H9 (cell line): ENCODE data around the gene SLC2A9. TPM values are rescaled to one million over a fixed set of nuclear protein-coding genes. Genes with fewer than 3 reads are reported as not detected.

Source experiments
- DNase-seq: peaks from one replicate; pipeline ENCODE4 v3.0.0-alpha.2; 2017
- H2AFZ ChIP-seq: one replicate; pipeline ENCODE4 v1.6.1; 2013; ENCODE audit warnings: mild to moderate bottlenecking, low read length, control low read depth, moderate library complexity
- H2AK5ac ChIP-seq: 2 replicates; pipeline ENCODE4 v1.6.1; 2013; ENCODE audit warnings: low read length, control low read depth, mixed read lengths; ENCODE audit not compliant: insufficient read length
- H2BK120ac ChIP-seq: one replicate; pipeline ENCODE4 v1.6.1; 2013; ENCODE audit warnings: low read depth, mild to moderate bottlenecking, low read length, control low read depth, inconsistent platforms; ENCODE audit not compliant: poor library complexity, severe bottlenecking
- H2BK12ac ChIP-seq: 2 replicates; pipeline ENCODE4 v1.6.1; 2013; ENCODE audit warnings: low read length, control low read depth, mixed read lengths, low read depth; ENCODE audit not compliant: insufficient read length
- H2BK15ac ChIP-seq: 2 replicates; pipeline ENCODE4 v1.6.1; 2013; ENCODE audit warnings: low read depth, low read length, control low read depth
- H2BK20ac ChIP-seq: one replicate; pipeline ENCODE4 v1.6.1; 2013; ENCODE audit warnings: low read depth, mild to moderate bottlenecking, low read length, control low read depth, inconsistent platforms; ENCODE audit not compliant: poor library complexity, severe bottlenecking
- H2BK5ac ChIP-seq: 2 replicates; pipeline ENCODE4 v1.6.1; 2013; ENCODE audit warnings: low read length, control low read depth, mixed read lengths; ENCODE audit not compliant: insufficient read length
- H3K14ac ChIP-seq: 2 replicates; pipeline ENCODE4 v1.6.1; 2013; ENCODE audit warnings: low read length, control low read depth; ENCODE audit not compliant: insufficient read depth
- H3K18ac ChIP-seq: 2 replicates; pipeline ENCODE4 v1.6.1; 2013; ENCODE audit warnings: low read depth, mild to moderate bottlenecking, mixed read lengths, low read length, control low read depth; ENCODE audit not compliant: insufficient read length
- H3K23ac ChIP-seq: 2 replicates; pipeline ENCODE4 v1.6.1; 2013; ENCODE audit warnings: low read length, control low read depth, mixed read lengths, low read depth; ENCODE audit not compliant: insufficient read length
- H3K23me2 ChIP-seq: 2 replicates; pipeline ENCODE4 v1.6.1; 2013; ENCODE audit warnings: low read depth, mild to moderate bottlenecking, mixed read lengths, low read length, control low read depth; ENCODE audit not compliant: insufficient read length, poor library complexity, severe bottlenecking
- H3K27ac ChIP-seq: 2 replicates; pipeline ENCODE4 v1.5.1; 2013; ENCODE audit warnings: low read length, control low read depth, mixed read lengths, low read depth; ENCODE audit not compliant: insufficient read length
- H3K27me3 ChIP-seq: 2 replicates; pipeline ENCODE4 v1.6.1; 2013; ENCODE audit warnings: low read length, control low read depth, inconsistent platforms; ENCODE audit not compliant: insufficient read depth
- H3K4ac ChIP-seq: 2 replicates; pipeline ENCODE4 v1.6.1; 2013; ENCODE audit warnings: low read depth, mild to moderate bottlenecking, control low read depth, inconsistent platforms, low read length, moderate library complexity
- H3K4me1 ChIP-seq: 2 replicates; pipeline ENCODE4 v1.6.1; 2013; ENCODE audit warnings: low read length, control low read depth, inconsistent platforms; ENCODE audit not compliant: insufficient read depth
- H3K4me2 ChIP-seq: 2 replicates; pipeline ENCODE4 v1.6.1; 2013; ENCODE audit warnings: low read length, control low read depth, mixed read lengths; ENCODE audit not compliant: insufficient read length, insufficient read depth
- H3K56ac ChIP-seq: 2 replicates; pipeline ENCODE4 v1.6.1; 2013; ENCODE audit warnings: low read depth, mild to moderate bottlenecking, mixed read lengths, low read length, control low read depth; ENCODE audit not compliant: insufficient read length
- H3K79me1 ChIP-seq: 2 replicates; pipeline ENCODE4 v1.6.1; 2013; ENCODE audit warnings: low read depth, mild to moderate bottlenecking, moderate library complexity, low read length, control low read depth, inconsistent platforms; ENCODE audit not compliant: insufficient read depth, poor library complexity, severe bottlenecking
- H3K79me2 ChIP-seq: 2 replicates; pipeline ENCODE4 v1.6.1; 2013; ENCODE audit warnings: low read length, control low read depth, inconsistent platforms; ENCODE audit not compliant: insufficient read depth
- H3K9ac ChIP-seq: 2 replicates; pipeline ENCODE4 v1.6.1; 2013; ENCODE audit warnings: low read length, control low read depth, mixed read lengths; ENCODE audit not compliant: insufficient read length; ENCODE audit errors: extremely low read depth
- H3K9me3 ChIP-seq: one replicate; pipeline ENCODE4 v1.6.1; 2013; ENCODE audit warnings: low read depth, low read length, inconsistent platforms; ENCODE audit not compliant: control insufficient read depth
- H3T11ph ChIP-seq: one replicate; pipeline ENCODE4 v1.6.1; 2013; ENCODE audit warnings: mild to moderate bottlenecking, low read length, control low read depth, inconsistent platforms
- H4K20me1 ChIP-seq: one replicate; pipeline ENCODE4 v1.6.1; 2013; ENCODE audit not compliant: control insufficient read depth, insufficient read length, insufficient read depth
- H4K5ac ChIP-seq: 2 replicates; pipeline ENCODE4 v1.6.1; 2013; ENCODE audit warnings: low read depth, mild to moderate bottlenecking, mixed read lengths, low read length, control low read depth; ENCODE audit not compliant: insufficient read length
- H4K8ac ChIP-seq: replicated peaks from 2 replicates; pipeline ENCODE4 v1.6.1; 2013; ENCODE audit warnings: low read length, control low read depth, mixed read lengths, low read depth; ENCODE audit not compliant: insufficient read length
- H4K91ac ChIP-seq: 2 replicates; pipeline ENCODE4 v1.6.1; 2013; ENCODE audit warnings: low read depth, mild to moderate bottlenecking, moderate library complexity, mixed read lengths, low read length, control low read depth; ENCODE audit not compliant: insufficient read length
- H3K27ac Mint-ChIP-seq, 3 experiments: 2 replicates in 2 of 3; 3 replicates in 1 of 3; pipeline ENCODE4 v1.8.0; 2020 to 2021; ENCODE audit warnings: mixed read lengths in 3 of 3, mild to moderate bottlenecking in 1 of 3, moderate library complexity in 1 of 3
- H3K27me3 Mint-ChIP-seq: 2 replicates; pipeline ENCODE4 v1.8.0; 2021; ENCODE audit warnings: low read depth, mild to moderate bottlenecking, moderate library complexity, mixed read lengths
- H3K36me3 Mint-ChIP-seq, 3 experiments: 2 replicates in 2 of 3; 3 replicates in 1 of 3; pipeline ENCODE4 v1.8.0; 2020 to 2021; ENCODE audit warnings: low read depth in 3 of 3, mixed read lengths in 3 of 3; ENCODE audit not compliant: insufficient read depth in 1 of 3
- H3K4me1 Mint-ChIP-seq, 2 experiments: 2 replicates each; pipeline ENCODE4 v1.8.0; 2020; ENCODE audit warnings: mixed read lengths in 2 of 2
- H3K4me3 Mint-ChIP-seq, 2 experiments: 2 replicates in 1 of 2; 3 replicates in 1 of 2; pipeline ENCODE4 v1.8.0; 2020 to 2021; ENCODE audit warnings: mild to moderate bottlenecking in 2 of 2, mixed read lengths in 2 of 2, moderate library complexity in 1 of 2
- H3K9me3 Mint-ChIP-seq, 2 experiments: 2 replicates in 1 of 2; 3 replicates in 1 of 2; pipeline ENCODE4 v1.8.0; 2020; ENCODE audit warnings: mild to moderate bottlenecking in 2 of 2, mixed read lengths in 2 of 2, moderate library complexity in 1 of 2
- WGBS: extraction: QIAGEN DNeasy Blood & Tissue Kit; methylation state at CpG from one replicate; pipeline ENCODE4 v1.1.7; 2013; ENCODE audit warnings: missing lambda C conversion rate, low lambda C conversion rate, mixed read lengths; ENCODE audit not compliant: insufficient read length; ENCODE audit errors: extremely low coverage; 5-methylcytosine and 5-hydroxymethylcytosine counted together
- total RNA-seq: library from RNA; stranded (reverse); gene quantifications from 2 replicates; pipeline ENCODE4 v1.2.1, GENCODE V29; 2021
- TF ChIP-seq, protein P1 (sequence below): fragments of 200-600 bp; sonication (generic); conservative IDR thresholded peaks from 3 replicates; pipeline ENCODE4 v1.8.0; 2021; ENCODE audit warnings: antibody characterized with exemption, mild to moderate bottlenecking

Gene SLC2A9
- total RNA-seq, 1 experiment from 2014 or later = 0.79 TPM

DNA sequence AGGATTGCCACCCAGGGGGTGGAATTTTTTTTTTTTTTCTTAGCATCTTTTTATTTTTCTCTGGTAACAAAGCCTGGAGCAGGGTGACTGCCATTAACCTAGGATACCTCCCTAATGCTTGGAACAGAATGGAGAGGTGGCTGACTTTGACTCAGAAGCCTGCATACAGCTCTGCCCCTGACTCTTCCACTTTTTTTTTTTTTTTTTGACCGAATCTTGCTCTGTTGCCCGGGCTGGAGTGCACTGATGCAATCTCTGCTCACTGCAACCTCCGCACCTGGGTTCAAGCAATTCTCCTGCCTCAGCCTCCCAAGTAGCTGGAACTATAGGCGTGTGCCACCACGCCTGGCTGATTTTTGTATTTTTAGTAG is 341 bp upstream of the SLC2A9 start:
- Histone ChIP-seq H3K14ac (no peak overlapping the region), H2BK5ac (no peak overlapping the region), H4K8ac (no peak overlapping the region), H3K18ac (no peak overlapping the region), H2AK5ac (no peak overlapping the region), H4K5ac (no peak overlapping the region), H3K27ac (no peak overlapping the region), H4K20me1 (no peaks in the 10 kb centered on the region), H2BK20ac (no peak overlapping the region), H3K56ac (no peak overlapping the region), H3K9me3 (no peaks in the 10 kb centered on the region), H3K79me2 (no peaks in the 10 kb centered on the region), H3K79me1 (no peaks in the 10 kb centered on the region), H3K27me3 (no peaks in the 10 kb centered on the region), H3K4ac (no peak overlapping the region), H3K4me2 (no peak overlapping the region), H3K9ac (no peak overlapping the region), H3K4me1 (no peaks in the 10 kb centered on the region), H3K23ac (no peak overlapping the region), H2AFZ (no peak overlapping the region), H4K91ac (no peak overlapping the region), H3K23me2 (no peaks in the 10 kb centered on the region), H3T11ph (no peak overlapping the region), H2BK120ac (no peak overlapping the region), H2BK12ac (no peak overlapping the region), H2BK15ac (no peak overlapping the region)
- TF ChIP-seq, protein P1, sequence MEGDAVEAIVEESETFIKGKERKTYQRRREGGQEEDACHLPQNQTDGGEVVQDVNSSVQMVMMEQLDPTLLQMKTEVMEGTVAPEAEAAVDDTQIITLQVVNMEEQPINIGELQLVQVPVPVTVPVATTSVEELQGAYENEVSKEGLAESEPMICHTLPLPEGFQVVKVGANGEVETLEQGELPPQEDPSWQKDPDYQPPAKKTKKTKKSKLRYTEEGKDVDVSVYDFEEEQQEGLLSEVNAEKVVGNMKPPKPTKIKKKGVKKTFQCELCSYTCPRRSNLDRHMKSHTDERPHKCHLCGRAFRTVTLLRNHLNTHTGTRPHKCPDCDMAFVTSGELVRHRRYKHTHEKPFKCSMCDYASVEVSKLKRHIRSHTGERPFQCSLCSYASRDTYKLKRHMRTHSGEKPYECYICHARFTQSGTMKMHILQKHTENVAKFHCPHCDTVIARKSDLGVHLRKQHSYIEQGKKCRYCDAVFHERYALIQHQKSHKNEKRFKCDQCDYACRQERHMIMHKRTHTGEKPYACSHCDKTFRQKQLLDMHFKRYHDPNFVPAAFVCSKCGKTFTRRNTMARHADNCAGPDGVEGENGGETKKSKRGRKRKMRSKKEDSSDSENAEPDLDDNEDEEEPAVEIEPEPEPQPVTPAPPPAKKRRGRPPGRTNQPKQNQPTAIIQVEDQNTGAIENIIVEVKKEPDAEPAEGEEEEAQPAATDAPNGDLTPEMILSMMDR = no peak
- WGBS = no CpG with 5 or more reads among the region's 5 CpGs
- H3K4me3 Mint-ChIP-seq = no peak overlapping the region
- no peaks in the 10 kb centered on the region for H3K36me3 Mint-ChIP-seq
- no peak for DNase-seq
- H3K27ac Mint-ChIP-seq = no peak overlapping the region
- H3K27me3 Mint-ChIP-seq = peaks cover 55% of the 10 kb centered on the region
- no peaks in the 10 kb centered on the region; a peak in 1 of 5 replicates for H3K9me3 Mint-ChIP-seq
- peaks cover 3 to 7% of the 10 kb centered on the region in 2 experiments for H3K4me1 Mint-ChIP-seq
